NCI-H345 (cell line): ENCODE results near the gene IQCE.
"Not testable (repeated sequence)": the region's sequence is repeated elsewhere in the genome, so short reads cannot be mapped to it uniquely, and the experiment has no call there.

Experiments used
- DNase-seq: peaks from one replicate; lab custom pipeline; 2025; lab: John Stamatoyannopoulos, UW

IQCE gene

GRCh38 chr7:2576742-2577491 is 18.1 kb downstream of the IQCE start:
- DNase-seq = no peak

GRCh38 chr7:2577914-2578680 is 19.3 kb downstream of the IQCE start:
- DNase-seq = no peak

GRCh38 chr7:2580636-2581035 is 21.9 kb downstream of the IQCE start:
- no peak for DNase-seq

GRCh38 chr7:2582006-2582735 is 23.4 kb downstream of the IQCE start:
- no peak for DNase-seq

GRCh38 chr7:2583798-2584580 is 25.2 kb downstream of the IQCE start:
- DNase-seq = no peak

- DNase-seq = no peak
These were observed 26.7 kb downstream of the IQCE start for GRCh38 chr7:2585446-2585845.

GRCh38 chr7:2586326-2587020 is 27.7 kb downstream of the IQCE start:
- no peak for DNase-seq

- DNase-seq = no peak
These were observed 28.4 kb downstream of the IQCE start for GRCh38 chr7:2587134-2587533.

- DNase-seq = no peak
These were observed 29.0 kb downstream of the IQCE start for GRCh38 chr7:2587778-2588177.

GRCh38 chr7:2589341-2589740 is 30.6 kb downstream of the IQCE start:
- DNase-seq = no peak

GRCh38 chr7:2589941-2590340 is 31.2 kb downstream of the IQCE start:
- DNase-seq = not testable (repeated sequence)

GRCh38 chr7:2592375-2592865 is 33.6 kb downstream of the IQCE start:
- no peak for DNase-seq

GRCh38 chr7:2593036-2593727 is 34.4 kb downstream of the IQCE start:
- no peak for DNase-seq

GRCh38 chr7:2594599-2594998 is 35.8 kb downstream of the IQCE start:
- DNase-seq = no peak

- no peak for DNase-seq
These were observed 36.6 kb downstream of the IQCE start for GRCh38 chr7:2595258-2595860.

- DNase-seq = no peak
These were observed 37.9 kb downstream of the IQCE start for GRCh38 chr7:2596464-2597272.

GRCh38 chr7:2597273-2597640 is 38.5 kb downstream of the IQCE start:
- DNase-seq = no peak

- DNase-seq = no peak
These were observed 39.5 kb downstream of the IQCE start for GRCh38 chr7:2598154-2598823.

GRCh38 chr7:2601065-2601464 is 42.3 kb downstream of the IQCE start:
- no peak for DNase-seq
